WTC11 (cell line): Measurements from ENCODE around the gene ERP44.

ENCODE experiments used
- ESRRA ChIP-seq: sonication (generic); formaldehyde crosslinking; IDR thresholded peaks from 2 replicates; pipeline ENCODE4 v1.8.1; 2022; ENCODE audit warnings: mild to moderate bottlenecking, missing genetic modification reagents, borderline replicate concordance
- ZNF317 ChIP-seq: sonication (generic); formaldehyde crosslinking; IDR thresholded peaks from 2 replicates; pipeline ENCODE4 v1.8.1; 2023; ENCODE audit warnings: low read depth, mild to moderate bottlenecking, moderate library complexity, missing genetic modification reagents, borderline replicate concordance
- TF ChIP-seq, protein P1 (sequence below): fragments of 200-600 bp; IDR thresholded peaks from 2 replicates; pipeline ENCODE4 v1.8.0; 2022; ENCODE audit warnings: antibody characterized with exemption

- TF ChIP-seq ESRRA (CRISPR knock-in tag) (no peak), ZNF317 (CRISPR knock-in tag) (no peak)
- TF ChIP-seq, protein P1, sequence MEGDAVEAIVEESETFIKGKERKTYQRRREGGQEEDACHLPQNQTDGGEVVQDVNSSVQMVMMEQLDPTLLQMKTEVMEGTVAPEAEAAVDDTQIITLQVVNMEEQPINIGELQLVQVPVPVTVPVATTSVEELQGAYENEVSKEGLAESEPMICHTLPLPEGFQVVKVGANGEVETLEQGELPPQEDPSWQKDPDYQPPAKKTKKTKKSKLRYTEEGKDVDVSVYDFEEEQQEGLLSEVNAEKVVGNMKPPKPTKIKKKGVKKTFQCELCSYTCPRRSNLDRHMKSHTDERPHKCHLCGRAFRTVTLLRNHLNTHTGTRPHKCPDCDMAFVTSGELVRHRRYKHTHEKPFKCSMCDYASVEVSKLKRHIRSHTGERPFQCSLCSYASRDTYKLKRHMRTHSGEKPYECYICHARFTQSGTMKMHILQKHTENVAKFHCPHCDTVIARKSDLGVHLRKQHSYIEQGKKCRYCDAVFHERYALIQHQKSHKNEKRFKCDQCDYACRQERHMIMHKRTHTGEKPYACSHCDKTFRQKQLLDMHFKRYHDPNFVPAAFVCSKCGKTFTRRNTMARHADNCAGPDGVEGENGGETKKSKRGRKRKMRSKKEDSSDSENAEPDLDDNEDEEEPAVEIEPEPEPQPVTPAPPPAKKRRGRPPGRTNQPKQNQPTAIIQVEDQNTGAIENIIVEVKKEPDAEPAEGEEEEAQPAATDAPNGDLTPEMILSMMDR: no peak
Observed at GRCh38 chr9:99929652-99930051, 169.1 kb downstream of the ERP44 start.
